Effector CD4-positive, alpha-beta T cell (primary cell): ENCODE data around the gene NRG2.

Experiments used
- DNase-seq: peaks from one replicate; pipeline ENCODE4 v3.0.0-alpha.2; 2020

Gene NRG2

DNA sequence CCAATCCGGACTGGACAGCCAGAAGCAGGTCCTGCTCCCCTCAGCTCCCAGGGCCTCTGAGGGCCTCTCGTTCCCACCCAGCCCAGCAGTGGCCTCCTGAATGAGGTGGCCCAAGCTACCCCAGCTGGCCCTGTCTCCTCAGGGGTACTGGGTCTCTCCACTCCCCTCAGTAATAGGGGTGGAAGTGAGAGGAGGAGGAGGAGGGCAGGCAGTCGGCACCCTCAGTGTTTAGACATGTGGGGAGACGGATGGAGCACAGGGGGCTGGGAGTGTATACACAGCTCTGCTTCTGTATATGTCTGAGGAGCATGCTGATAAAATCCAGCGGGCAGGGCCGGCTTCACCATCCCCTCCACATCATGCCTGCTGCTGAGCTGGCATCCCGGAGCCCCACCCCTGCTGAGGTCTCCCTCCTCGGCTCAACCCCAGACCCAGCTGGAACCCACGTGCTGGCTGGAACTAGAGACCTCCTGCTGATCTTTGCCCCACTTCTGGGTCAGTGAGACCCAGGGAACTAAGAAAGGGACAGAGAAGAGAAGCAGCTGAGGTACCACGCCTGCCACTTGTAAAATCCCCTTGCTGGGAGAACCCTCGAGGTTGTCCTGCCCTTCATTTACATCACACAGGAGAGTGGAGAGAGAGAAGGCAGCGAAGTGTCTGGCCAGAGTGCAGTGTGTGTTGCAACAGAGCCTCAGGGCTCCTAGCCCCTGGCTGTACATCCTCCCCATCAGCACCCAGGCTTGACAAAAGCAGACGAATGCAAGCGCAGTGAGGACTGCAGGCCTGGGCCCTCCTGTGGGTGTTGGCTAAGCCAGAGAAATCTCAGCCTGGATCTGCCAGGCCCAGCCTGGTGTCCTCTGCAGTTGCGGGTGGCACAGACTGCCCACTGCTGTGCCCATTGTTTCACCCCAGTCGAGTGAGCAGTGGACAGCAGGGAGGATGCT, 170.0 kb downstream of the NRG2 start:
- DNase-seq, result no peak

DNA sequence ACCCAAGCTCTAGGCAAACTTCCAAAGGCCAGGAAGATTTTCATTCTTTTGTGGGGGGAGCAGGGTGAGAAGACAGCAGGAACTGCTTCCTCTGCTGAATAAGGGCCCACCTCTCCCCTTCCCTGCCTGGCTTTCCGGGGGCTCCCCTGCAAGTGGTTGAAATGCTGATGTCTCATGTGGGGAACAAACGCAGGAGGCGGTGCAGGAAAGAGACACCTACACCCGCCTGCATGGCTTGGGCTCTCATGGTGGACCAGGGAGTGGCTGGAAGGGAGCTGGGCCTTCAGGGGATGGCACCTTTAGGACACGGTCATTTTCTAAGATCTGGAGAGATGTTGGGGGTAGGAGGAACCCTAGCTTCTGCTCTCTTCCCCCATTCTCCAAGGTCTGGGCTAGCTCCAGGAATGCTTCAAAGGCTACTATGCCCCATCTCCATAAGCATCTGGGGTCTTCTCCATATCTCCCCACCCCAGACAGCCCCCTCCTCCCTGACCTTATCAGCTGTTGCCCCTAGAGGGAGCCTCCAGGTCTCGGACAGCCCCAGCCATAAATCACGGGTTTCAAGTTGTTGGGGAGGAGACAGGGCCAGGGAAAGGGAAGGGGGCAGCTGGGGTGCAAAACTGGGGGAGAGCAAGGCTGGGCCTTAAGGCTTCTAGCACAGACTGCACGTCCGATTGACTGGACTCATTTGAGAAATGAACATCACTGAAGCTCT, 170.9 kb downstream of the NRG2 start:
- no peak for DNase-seq

DNA sequence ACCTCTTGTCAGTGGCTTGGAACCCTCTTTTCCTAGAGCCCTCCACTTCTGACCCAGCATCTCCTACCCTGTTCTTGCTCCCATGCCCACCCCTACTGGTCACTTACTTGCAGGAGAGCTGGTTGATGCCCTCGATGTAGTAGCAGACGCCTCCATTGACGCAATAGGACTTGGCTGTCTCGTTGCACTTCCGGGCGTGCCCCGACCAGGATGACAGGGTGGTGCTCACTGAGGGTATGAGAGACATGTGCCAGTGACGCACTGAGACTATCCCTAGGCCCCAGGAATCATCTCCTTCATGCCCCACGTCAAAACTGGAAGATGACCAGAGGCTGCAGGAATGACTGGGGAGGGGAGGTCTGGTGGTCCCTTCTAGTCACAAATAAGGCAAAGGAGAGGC, 171.5 kb downstream of the NRG2 start:
- no peak for DNase-seq

DNA sequence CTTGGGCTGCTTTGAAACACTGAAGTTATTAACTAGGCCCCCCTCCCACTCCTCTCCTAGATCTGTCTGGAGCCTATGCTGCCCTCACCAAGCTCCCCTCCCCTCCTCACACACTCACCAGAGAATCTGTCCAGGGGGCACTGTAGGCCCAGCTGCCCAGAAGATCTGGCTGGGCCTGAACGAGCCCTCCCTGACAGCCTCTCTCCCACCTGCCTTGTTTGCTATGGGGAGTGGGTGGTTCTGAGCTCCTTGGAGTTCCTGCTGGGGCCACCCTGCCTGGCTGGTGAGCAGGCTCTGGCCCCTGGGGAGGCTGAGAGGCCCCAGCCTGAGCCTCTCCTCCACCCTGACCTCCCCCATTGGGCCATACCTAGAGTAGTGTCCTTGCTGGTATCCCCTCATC, 172.4 kb downstream of the NRG2 start:
- no peak for DNase-seq

DNA sequence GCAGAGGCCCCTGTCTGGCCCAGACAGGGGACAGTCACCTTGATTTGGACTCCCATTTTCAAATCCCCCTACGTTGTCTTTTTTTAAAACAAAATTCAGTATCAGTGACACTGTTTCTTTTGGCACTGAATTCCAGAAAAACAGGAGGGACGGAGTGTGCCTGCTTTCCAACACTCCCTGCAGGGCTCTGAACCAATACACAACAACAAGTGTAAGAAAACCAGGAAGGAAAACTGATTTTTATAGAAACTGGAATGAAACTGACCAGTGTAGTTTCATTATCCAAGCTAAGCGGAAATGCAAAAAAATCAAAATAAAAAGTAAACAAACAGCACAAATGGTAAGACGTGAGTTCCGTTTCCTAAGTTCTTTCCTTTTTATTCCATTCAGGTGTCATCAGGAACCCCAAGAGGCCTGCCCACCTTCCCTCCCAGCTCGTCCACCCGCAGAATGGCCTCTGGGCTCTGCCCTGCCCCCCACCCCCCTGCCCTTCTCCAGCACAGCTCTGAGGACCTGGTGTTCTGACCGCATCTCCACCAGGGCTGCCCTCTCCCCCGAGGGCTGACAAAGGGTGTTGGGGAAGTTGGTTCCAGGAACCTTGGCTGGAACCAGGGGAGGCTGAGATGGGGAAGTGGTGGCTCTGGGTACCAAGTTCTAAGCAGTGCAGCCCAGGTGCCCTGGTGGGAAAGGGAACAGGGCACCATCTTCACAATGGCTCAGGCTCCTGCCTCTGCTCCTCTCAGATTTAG, 173.9 kb downstream of the NRG2 start:
- DNase-seq, result no peak

DNA sequence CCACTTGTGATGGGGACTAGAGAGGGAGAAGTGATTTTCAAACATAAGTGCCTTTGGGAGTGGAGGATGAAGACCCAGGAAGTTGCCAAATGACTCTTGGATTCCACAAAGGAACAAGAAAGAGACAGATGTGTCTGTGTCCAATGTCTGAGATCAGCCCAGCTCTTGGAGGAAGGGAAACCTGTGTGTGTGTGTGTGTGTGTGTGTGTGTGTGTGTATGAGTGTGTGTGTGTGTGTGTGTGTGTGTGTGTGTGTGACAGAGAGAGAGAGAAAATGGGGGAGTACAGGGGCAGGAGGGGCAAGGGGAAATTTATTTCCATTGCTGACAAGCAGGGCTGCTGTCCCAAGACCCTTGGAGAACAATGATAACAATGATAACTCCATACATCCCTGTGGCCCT, 175.5 kb downstream of the NRG2 start:
- DNase-seq, result no peak

DNA sequence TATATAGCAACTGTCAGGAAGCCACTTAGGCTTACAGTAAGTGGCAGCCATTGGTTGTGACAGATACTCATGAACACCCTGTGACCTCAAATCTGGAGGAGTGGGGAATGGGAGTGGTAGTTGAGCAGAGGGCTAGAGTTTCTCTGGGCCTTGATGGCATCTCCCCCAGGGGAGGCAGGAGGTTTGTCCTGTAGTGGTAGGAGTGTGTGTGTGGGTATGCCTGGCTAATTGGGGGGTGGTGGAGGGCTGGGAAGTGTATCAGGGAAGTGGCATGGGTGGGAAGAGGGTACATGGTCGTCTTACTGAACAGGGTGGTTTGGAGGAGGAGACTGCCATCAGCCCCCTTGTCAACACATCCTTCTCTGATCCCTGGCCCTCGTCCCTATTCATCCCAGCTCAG, 176.0 kb downstream of the NRG2 start:
- DNase-seq, result no peak

DNA sequence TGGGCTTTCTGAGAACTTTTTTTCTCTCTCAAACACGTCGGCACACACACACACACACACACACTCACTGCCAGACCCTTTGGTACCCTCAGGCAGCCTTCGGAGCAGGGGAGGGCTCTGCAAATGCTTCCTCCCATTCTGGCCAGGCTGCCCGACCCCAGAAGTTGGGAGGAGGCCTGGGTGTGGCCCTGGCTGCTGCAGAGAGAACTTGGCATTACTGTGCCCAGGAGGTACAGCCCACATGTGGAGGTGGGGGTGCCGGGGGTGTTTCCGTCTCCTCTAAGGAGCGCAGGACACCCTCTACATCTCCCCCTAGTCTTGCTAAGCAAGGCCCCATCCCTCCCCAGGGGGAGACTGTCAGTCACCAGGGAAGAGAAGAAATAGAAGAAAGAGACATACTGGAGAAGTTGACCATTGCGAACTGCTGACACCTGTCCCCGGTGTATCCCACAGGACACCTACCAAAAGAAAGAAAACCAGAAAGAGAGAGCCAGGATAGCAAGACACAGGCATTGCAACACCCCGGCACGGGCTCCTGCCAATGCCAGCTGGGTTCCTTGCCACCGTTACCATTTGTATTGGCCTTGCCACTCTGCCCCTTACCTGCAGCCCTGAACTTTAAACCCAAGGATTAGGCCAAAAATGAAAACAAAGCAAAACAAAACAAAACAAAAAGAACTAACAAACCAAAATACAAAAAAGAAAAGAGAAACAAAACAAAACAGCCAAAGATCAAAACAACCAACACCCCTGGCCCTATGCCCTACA, 178.2 kb downstream of the NRG2 start:
- DNase-seq, result no peak

DNA sequence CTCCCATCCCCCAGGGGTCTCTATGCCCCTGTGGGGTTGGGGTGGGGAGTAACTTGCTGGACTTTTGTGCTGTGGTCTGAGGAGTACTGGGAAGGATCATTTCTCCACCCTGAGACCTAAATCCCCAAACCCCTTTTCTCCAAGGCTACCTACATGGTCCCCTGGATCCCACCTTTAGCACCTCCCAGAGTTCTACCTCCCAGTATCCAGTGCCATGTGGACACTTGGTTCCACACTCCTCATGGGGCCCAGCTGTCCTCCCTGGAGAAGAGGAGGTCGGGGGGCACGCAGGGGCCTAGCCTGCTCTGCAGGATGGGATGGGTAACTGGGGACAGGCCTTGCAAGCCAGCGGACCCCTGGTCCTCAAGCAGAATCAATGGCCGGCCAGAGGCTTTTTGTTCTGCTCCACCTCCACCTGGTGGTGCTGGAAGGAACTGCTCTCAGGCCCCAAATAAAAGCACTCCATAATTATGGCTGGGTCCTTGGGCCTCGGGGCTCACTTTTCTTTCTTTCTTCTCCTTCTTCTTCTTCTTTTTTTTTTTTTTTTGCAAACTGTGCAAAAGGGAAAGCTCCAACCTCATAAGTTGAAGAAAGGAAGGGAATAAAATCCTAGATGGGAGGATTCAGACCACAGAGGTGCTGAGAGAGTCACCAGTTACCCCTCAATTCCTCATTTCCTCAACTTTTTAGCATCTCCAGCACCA, 179.1 kb downstream of the NRG2 start:
- DNase-seq, result peak; percentile 36

DNA sequence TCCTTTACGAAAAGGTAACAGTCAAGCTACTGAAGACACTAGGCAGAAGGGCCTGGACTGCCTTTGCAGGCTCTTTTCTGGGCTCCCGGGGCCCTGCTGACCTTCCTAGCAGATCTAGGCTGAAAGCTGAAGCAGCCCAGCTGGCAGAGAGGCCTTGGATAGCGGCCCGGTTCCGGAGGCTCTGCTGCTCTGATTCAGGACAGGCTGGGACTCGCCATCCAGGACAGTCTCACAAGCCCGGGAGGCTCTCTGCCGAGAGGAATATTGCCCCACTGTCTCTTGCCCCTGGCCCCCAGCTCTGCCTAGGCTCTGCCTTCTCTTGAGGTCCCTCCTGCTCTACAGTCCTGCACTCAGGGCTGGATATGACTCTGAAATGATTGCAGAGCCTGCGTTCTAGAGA, 179.7 kb downstream of the NRG2 start:
- DNase-seq, result no peak

DNA sequence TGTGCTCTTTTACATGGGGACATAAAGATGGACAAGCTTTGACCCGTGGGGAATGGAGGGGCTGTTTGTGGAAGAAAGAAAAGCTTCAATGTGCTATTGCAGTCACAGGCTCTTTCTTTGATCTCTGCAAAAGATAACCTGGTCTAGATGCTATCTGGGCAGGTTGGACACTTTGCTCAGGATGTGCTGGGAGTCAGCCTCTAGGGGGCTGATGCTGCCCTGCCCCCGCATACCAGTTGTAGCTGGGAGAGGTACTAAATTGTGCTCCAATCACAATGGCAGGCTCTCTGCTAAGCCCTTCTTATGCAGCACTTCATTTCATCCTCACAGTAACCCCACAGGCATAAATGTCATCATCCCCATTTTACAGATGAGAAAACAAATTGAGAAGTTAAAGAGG, 180.3 kb downstream of the NRG2 start:
- DNase-seq, result no peak

DNA sequence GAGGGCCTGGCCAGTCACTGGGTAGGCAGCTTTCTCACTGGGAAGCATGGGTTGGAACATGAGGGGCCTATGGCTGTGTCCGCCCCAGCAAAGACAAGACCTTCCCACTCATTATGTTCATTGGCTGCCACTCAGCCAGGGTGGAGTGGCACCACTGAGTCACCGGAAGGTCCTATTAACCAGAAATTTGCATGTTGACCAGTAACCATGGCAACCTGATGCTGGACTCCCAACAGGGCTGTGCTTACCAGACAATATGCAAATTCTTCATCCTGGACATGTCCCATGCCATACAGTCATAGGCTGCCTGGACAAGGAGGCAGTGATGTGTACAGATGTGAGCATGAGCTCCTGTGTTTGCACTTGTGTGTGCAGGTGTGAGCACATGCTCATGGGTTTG, 180.8 kb downstream of the NRG2 start:
- DNase-seq, result no peak

DNA sequence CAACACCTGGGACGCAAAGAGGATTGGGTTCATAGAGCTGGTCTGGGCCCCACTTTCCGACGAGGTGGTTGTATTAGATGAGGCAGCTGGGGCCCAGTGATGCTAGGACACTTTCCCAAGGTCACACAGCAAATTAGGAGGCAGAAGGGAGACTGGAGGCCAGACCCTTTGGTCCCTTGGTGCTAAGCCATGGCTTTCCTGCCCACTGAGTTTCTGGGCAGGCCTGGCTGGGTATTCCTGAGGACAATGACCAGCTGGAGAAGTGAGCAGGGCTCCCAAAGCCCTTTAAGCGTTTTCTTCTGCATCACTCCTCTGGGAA, 181.3 kb downstream of the NRG2 start:
- DNase-seq, result no peak

DNA sequence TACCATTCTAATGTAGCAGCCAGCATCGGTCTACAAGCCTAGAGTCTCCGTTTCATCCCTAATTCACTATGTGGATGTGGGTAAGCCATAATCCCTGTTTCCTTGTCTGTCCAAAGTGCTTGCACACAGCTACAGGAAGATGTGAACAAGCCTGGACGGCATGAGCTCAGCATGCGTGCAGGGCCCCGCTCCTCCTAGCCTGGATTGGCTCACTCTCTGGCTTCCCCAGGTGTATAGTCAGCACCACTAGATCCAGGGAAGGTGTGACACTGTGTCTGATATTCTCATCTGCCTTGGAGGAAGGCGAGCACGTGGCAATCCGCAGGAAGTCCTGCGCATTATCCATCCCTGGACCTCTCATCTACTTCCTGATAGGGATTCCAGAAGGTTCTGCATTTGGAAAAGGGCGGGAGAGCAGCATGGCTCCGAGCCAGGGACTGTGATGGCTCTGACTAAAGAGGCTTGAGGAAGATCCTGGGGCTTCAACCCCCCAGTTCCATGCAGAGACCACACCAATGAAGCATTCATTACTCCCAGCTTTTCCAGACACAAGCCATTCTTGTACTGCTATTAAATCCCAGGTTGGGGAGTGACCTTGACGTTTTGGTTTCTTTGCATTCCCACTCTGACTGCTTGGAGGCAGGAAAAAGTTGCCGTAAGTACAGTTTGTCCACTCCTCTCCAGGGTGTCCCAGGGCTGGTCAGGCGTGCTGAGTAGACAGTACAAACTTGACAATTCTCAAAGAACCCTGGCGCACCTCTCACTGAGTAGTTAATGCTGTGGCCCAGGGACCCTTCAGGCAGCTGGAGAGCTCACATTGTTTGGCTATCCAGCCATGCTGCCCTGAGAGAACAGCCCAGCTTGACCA, 181.8 kb downstream of the NRG2 start:
- DNase-seq, result no peak

DNA sequence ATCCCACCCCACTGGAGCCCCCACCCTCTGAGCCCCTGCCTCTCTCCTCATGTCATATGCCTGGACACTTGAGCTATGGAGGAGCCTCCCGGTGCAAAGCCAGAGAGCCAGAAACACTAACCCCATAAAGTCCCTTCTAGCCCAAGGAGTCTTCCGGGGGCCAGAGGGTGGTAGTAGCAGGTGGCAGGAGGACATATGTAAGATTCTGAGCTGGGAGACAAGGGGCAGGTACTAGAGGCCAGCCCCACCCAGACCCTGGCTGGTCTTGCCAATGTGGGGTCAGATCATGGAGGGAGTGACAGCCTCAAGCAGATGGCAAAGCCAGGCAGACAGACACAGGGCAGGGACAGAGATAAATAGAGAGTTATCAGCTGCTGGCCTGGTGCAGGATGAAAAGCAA, 184.1 kb downstream of the NRG2 start:
- no peak for DNase-seq

DNA sequence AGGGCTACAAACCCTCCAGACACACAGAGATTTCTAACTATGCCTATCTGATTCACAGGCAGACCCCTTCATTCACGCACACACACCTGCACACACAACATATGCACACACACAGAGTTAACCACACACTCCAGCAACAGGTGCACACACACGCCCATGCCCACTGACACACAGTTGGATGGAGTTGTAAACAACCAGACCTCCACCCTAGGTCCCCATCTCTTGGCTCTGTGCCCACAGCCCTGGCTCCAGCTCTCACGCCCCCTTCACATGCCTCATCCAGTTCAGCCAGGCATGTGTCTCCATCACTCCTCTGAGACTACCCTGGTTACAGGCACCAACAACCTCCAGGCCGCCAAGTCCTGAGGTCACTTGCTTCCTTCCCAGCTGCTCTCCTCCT, 186.4 kb downstream of the NRG2 start:
- no peak for DNase-seq

DNA sequence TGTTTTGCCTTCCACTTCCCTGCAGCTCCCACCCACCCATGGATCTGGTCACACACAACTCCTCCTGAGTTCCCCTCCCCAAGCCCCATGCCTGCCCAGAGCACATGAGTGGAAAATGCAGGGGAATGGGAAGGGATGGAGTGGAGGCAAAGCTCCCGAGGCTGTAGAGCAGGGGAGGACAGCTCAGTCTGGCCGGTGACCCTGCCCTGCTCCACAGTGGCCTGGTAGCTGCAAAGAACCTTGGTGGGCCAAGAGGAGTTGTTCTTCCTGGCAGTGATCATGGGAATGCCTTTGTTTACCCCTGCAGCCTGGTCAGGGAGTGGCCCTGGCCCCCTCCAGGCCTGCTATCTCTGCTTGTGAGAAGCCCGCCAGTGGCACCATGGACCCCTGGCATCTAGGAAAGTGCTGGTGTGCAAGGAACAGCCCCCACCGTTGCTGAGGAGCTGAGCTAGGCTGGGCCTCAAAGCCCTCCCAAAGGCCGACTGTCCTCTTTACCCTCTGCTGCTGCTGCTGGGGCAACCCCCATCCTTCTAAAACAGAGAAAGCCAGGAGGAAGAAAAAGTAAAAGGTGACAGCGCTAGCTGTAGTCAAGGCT, 187.1 kb downstream of the NRG2 start:
- DNase-seq, result no peak

DNA sequence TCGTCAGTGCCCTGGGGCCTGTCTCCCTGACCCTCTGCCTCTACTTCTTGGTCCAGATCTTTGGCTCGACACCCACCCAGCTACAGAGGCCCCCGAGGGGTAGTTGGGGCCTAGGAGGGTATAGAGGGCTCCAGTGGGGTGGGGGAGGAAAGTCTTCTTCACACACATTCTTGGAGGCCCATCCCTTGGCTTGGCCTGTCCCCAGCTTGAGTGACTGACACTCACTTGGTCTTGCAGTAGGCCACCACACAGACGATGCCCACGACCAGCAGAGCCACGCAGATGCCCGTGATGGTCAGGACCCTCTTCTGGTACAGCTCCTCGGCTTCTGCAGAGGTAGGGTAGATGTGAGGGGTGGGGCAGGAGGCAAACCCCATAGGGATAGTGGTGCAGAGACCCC, 187.6 kb downstream of the NRG2 start:
- no peak for DNase-seq

DNA sequence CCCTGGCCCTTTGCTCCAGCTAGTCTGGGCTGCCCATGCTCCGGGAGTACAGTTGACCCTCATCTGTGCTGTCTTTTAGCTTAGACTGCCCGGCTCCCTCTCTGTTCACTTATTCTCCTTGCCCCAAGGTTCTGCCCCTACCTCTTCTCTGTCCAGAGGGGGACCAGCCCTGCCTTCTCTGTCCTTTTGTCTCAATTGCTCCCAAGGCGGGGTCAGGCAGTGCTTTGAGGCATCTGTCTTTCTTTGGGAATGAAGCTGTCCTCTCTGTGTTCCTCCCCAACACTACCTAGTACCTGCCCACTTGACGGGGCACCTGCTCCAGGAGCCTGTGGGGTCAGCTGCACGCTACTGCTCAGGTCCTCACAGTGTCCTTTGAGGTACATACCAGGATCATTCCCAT, 188.1 kb downstream of the NRG2 start:
- no peak for DNase-seq

DNA sequence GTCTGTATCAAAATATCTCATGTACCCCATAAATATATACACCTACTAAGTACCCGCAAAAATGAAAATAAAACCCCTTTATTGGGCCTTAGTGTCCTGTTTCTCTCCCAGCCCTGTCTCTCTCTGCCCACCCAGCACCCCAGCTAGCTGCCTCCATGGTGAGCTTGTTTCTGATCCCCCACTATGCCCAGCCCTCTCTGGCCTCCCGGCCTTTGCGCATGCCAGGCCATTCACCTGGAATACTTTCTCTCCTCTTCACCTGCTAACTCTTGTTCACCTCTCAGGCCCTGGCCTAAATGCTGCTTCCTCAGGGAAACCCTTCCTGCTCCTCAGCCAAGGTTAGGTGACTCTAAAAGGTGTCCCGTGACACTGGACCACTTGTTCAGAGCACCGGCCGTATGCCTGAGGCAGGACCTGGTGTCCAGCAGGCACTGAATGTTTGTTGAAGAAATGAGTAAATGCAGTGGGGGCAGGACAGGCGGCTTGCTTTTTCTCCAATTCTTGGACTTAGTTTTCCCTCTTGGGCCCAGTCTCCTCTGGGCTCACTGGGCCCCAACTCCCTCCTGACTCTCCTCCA, 189.0 kb downstream of the NRG2 start:
- no peak for DNase-seq

DNA sequence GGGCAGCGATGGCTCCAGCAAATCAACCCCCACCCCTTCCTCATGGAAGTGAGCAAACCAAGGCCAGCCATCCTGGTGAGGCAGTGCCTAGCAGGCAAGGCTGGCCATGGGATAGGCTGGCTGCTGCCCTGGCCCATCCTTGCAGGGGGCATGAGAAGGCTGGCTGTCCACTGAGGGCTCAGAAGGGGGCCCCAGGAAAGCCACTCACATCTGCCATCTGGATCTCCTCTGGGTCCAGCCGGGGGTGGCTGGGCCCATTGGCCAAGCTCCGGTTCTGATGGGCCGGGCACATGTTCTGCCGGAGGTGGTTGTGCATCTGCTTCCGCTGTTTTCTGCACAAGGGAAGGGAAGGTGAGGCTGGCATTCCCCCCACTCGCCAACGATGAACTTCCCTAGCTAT, 190.4 kb downstream of the NRG2 start:
- DNase-seq, result no peak
